SIG-M5 (cell line): Measurements from ENCODE around the gene PARG.
"Not testable (repeated sequence)": the region's sequence is repeated elsewhere in the genome, so short reads cannot be mapped to it uniquely, and the experiment has no call there.

ENCODE experiments used
- DNase-seq: peaks from one replicate; lab custom pipeline; 2025; lab: John Stamatoyannopoulos, UW

PARG gene

DNA sequence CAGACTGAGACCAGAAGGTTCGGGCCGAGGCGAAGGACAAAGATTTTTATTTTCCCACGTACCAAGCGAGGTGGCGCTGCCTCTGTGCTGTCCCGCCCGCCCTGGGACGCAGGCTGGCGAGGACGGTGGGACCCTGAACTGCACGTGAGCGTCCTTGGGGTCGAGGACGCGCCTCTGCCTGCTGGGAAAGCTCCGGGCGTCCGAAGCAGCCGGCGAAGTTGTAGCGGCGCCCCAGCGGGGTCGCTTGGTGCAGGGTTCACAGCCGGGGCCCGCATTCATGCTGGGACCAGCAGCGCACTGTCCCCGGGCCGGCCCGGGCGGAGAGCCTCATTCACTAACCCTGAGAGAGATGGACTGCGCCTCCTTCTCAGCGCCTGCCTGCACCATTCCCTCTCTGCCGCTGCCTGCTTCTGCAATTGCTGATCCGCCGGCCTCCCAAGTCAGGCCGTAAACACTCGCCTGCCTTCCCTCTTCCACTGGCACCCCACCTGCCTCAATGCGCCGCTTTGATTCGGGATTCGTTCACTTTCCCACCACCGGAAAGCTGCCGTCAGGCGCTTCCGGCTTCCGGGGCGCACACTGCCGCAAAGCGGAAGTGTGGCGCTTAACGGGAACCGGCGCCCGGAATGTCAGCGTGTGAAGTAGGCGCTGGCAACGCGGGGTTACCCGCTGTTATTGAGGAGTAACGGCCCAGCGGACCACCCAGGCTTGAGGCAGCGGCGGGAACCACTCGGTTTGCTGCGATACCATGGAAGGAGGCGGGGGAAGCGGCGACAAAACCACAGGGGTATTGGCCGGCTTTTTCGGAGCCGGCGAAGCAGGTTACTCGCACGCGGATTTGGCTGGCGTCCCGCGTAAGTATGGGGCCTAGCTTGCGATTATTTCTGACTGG lies at the start of gene PARG, which contains the start of gene TIMM23B:
Gene PARG (minus strand): TSS at position 581 of the 892 bp plus-strand sequence. CDS start 302 bp downstream, at position 279.
Gene TIMM23B (plus strand): TSS at position 607 of the 892 bp plus-strand sequence. CDS start 142 bp downstream, at position 749.
- DNase-seq, result not testable (repeated sequence)

DNA sequence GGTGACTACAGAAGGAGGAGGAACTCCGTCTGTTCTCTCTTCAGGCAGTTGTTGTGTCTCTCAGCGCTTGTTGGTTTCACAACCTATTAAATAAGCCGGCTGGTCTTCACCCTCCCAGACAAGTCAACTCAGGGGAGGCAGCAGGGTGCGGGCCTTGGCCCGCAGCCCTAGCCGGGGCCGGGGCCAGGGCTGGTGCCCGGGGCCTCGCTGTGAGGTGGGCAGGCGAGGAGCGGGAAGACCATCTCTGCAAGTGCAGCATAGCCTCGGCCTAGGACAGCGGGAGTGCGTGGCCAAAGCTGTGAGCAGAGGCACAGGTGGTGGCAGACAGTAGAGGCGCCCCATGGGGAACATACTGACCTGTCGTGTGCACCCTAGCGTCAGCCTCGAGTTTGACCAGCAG lies 46.5 kb upstream of the PARG start, which contains the start of gene AGAP6:
Gene AGAP6 (plus strand): TSS at position 31 of the 400 bp plus-strand sequence. CDS start 310 bp downstream, at position 341.
- DNase-seq, result not testable (repeated sequence)

DNA sequence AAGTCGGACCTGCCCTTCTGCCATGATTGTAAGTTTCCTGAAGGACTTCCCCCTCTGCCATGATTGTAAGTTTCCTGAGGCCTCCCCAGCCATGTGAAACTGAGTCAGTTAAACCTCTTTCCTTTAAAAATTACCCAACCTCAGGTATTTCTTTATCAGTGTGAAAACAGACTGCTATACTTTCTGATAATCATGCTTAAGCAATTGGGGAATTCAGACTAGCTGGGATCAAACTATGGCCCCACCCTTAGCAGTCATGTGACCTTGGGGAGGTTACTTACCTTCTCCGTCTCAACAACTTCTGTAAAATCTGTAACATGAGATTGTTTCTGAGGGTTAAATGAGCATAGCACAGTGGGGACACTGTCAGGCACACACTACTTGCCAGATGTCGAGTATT lies 45.4 kb upstream of the PARG start:
- DNase-seq, result not testable (repeated sequence)

DNA sequence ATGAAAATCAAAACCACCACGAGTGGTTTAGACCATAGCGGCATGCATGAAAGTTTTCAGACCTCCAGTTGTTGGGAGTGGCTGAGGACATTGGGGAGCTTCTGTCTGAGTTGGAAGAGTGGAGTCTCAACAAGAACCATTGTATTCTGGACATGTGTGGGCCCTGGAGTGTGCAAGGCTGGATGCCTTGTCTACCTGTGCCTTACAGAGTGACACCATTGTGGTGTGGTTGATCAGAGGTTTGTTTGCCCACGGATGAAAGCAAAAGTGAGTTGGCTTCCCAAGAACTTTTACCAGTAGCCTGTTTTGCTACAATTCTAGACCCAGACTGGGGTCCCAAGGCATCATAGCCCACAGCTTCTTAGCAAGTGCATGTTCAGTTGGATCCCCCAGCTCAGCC lies 35.9 kb upstream of the PARG start:
- not testable (repeated sequence) for DNase-seq

DNA sequence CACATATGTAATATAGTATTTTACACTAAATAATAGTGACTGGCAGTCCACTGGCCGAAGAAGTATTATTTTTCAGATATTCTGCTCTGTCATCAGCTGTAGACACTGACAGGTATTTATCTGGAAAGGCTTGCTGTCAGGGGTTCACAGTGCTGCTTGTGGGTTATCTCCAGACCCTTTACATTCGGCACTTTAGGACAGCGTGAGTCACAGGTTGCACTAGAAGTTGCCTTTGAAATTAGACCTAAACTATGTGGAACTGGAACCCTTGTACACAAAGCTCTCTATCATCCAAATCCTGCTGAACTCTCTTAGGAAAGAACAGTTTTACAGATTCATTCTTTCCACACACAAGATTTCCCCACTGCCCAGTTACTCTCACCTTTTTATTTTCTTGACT lies 30.3 kb upstream of the PARG start:
- not testable (repeated sequence) for DNase-seq

DNA sequence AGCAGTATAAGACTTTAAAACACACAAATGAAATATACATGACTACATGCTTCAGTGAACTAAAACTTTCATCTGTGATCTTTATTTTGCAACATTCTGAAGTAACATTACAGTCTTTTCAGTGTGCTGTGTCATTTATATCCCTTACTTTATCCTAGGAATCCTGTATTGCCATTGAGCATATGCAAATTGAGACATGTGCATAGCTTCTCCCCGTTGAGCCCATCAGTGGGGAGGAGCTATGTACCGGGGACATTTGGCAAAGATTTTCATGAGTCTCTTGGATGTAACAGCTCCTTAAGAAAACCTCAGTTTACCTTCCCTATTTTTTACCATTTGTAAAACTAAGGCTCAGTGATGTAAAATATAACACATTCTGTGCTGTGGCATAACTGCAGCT lies 29.6 kb upstream of the PARG start:
- not testable (repeated sequence) for DNase-seq

DNA sequence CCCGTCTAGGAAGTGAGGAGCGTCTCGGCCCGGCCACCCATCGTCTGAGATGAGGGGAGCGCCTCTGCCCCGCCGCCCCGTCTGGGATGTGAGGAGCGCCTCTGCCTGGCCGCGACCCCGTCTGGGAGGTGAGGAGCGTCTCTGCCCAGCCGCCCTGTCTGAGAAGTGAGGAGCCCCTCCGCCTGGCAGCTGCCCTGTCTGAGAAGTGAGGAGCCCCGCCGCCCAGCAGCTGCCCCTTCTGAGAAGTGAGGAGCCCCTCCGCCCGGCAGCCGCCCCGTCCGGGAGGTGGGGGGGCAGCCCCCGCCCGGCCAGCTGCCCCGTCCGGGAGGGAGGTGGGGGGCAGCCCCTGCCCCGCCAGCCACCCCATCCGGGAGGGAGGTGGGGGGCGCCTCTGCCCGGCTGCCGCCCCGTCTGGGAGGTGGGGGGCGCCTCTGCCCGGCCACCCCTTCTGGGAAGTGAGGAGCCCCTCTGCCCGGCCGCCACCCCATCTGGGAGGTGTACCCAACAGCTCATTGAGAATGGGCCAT lies 28.6 kb upstream of the PARG start:
- DNase-seq, result not testable (repeated sequence)

DNA sequence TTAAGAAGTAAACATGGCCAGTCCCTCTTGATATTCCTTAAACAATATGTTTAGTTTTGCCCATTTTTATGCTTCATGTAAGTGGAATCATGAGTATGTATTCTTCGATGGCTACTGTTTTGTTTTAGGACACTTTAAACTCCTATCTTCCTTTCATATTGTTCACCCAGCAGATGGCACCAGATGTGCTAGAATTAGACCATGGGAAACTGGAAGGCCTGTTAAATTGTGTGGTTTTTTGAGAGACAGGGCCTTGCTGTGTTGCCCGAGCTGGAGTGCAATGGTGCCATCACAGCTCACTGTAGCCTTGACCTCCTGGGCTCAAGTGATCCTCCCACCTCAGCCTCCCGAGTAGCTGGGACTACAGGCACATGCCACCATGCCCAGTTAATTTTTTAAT lies 11.3 kb upstream of the PARG start:
- not testable (repeated sequence) for DNase-seq

DNA sequence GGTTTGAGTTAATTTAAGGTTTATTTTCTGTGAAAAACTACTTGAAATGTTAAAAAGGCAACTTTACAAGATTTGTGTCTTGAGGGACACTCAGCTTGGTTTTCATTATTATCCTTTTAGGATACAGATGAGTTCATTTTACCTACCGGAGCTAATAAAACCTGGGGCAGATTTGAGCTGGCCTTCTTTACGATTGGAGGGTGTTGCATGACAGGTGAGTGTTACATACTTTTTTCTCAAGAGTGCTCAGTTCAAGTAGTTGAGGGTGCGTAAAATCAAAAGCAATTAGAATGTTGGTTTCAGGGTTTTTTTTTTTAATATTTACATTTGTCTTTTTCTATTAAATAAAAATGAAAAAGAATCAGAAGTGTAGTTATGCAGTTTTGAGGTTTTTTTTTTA lies 10.2 kb upstream of the PARG start:
- DNase-seq, result not testable (repeated sequence)

DNA sequence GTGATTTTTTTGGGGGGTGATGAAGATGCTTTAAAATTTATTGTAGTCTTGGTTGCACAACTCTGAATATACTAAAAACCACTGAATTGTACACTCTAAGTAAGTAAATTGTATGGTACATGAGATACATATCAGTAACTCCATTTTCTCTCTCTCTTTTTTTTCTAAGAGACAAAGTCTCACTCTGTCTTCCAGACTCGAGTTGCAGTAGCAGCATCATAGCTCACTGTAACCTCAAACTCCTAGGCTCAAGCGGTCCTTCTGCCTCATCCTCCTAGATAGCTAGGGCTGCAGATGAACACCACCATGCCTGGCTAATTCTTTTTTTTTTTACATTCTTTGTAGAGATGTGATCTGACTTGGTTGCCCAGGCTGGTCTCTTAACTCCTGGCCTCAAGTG lies 6.9 kb upstream of the PARG start:
- not testable (repeated sequence) for DNase-seq

DNA sequence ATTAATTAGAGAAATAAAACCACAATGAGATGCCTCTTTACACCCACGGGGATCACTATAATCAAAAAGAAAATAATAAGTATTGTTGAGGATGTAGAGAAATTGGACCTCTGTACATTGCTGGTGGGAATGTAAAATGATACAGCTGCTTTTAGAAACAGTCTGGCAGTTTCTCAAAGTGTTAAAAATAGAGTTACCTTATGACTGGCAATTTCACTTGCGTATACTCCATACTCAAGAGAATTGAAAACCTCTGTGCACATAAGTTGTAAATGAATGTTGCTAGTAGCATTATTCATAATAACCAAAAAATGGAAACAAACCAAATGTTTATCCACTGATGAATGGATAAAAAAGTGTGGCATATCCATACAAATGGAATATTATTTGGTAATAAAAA lies 6.3 kb upstream of the PARG start:
- not testable (repeated sequence) for DNase-seq

DNA sequence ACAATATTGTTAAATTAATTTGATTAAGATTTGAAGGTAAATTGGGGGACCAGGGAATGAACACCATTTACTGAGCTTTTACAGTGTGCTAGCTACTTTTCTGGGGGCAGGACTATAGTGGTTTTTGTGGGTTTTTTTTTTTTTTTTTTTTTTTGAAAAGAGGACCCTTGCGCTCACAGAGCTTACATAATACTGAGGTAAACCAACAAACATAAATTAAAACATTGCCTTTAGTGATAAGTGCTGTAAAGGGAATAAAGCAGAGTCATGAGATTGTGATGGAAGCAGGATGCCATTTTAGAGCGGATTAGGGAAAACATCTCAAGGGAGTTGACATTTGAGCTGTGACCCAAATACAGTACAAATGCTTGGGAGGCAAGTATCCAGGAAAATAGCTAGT lies 1.8 kb upstream of the PARG start:
- not testable (repeated sequence) for DNase-seq

DNA sequence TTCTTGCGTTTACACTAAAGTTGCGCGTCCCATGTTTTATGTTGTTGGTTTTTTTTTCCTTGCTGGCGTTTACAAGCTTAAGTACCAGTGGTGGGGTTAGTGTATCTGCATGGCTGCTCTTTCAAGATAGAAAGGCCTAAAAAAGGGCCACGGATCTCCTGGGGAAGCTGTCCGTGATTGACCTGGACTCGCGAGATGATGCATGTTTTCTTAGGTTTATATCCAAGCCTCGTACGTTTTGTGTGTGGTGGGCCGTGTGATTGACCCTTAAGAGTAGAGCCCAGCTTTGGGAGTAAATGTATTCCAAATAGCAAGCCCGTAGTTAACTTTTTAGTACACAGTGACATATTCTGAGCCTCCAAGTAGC lies 495 bp upstream of the PARG start:
- DNase-seq, result not testable (repeated sequence)

DNA sequence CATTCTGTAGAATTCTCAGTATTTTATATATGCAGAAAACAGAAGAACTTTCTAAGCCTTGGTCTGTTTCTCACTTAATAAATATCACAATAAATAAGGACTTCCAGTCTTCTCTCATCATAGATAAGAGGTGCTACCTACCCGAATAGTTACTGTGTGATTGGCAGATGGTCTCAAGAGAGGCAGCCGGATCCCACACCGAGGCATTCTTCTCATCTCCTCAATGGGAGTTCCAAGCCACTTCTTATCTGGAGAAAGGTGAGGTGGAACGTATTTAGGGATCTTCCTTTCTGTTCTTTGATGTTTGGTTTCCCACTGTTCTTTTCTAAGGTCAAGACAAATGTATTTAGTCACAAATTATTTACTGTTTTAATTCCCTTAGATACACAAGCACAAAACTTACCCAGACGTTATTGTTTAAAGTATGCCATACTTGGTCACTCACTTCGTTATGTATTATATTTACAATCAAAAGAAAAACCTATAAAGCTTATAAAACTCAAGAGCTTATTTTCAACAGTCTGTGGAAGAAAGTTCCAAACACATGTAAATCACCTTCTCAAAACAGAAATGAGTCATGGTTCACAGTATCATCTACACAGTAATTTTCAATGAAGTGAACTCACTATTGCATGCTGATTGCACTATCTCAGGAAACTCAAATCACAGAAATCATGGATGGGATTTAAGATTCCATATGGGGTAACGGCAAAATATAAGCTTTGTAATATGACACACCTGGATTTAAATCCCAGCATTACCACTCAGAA lies 9.7 kb downstream of the PARG start:
- DNase-seq, result not testable (repeated sequence)

DNA sequence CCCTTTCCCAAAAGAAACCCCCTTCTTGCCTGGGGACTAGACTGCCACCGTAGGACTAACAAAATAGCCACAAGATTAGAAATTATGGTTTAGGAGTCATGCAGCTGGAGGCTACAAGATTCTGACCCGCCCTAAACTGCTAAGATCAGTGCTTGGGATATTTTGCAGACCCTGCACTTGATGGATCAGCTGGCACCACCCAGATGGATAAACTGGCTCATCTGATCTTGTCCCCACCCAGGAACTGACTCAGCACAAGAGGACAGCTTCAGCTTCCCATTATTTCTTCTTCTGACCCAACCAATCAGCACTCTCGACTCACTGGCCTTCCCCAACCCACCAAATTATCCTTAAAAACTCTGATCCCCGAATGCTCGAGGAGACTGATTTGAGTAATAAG lies 10.6 kb downstream of the PARG start:
- not testable (repeated sequence) for DNase-seq

DNA sequence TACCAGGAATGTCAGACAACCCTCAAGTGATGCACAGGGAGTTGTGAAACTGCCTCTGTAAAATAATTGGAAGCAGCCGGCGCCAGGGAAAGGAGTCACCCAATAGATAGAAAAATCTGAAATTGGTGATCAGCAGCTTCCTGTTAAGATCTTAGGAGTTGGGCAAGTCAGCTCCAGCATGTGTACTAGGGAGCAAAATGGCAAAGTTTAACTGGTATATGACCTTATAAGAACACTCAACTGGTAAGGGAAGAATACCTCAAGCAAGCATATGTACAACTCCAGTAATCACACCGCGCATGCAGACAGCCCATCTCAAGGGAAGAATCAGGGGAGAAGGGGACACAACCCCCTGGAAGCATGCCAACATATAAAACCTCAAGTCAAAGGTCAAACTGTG lies 18.3 kb downstream of the PARG start:
- DNase-seq, result not testable (repeated sequence)

DNA sequence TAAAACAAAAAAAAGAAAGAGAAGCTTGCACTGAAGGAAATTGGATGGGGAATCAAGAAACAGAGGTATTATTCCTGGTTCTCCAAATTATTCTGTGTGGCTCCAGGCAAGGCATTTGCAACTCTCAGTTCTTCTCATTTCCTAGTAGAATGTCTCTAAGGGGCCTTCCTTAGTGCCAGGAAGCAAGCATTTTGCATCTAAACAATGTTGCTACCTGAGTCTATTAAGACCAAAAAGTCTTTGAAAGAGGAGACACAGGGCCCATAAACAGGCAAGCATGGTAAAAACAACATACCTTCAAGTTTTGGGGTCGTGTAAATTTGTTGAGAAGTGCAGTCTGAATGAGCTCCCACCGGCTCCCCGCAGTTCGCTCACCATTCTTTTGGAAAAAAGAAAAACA lies 19.8 kb downstream of the PARG start:
- DNase-seq, result not testable (repeated sequence)

DNA sequence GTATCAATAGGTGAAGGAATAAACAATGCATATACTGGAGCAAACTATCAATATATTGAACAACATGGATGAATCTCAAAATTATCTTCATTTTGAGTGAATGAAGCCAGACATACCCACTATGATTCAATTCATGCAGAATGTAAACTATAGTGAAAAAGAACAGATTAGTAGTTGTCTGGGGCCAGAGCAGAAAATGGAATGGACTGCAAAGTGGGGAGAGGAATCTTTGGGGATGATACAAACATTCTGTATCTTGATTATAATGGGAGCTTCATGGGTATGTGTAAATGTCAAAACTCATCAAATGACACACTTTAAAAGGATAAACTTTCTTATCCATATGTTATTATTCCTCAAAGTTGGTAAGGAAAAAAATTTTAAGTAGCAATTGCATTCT lies 23.9 kb downstream of the PARG start:
- DNase-seq, result not testable (repeated sequence)

DNA sequence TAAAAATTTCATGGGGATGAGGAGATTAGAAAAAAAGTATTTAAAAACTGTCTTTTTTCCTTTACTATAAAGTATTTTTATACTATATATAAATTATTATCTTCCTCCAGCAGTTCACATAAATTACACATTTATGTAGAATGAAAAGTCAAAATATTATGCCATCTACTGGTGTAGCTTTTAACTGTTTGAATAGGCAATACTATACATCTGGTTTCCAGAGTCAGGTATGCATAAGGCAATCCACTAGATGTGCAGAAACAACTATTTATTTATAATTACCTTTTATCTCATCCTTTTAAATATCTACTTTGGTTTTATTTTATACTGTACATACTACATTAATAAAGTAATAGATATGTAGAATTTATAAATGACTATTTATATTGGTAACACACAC lies 25.4 kb downstream of the PARG start:
- not testable (repeated sequence) for DNase-seq

DNA sequence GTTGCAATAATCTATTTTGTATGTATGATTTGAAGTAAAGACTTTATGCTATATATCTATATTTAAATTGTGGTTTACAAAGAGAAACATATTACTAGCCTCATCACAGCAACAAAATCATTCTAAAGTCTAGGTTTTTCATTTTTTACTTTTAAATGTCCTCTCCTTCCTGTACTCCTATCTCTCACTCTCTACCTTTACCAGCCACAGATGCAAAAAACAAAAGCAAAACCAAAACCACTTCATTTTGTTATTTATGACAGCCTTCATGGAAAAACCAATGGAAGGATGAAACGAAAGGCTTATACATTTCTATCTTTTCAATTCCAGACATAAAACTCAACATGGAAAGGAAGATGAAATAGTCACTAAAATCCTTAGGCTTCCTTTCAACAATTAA lies 31.5 kb downstream of the PARG start:
- DNase-seq, result not testable (repeated sequence)

DNA sequence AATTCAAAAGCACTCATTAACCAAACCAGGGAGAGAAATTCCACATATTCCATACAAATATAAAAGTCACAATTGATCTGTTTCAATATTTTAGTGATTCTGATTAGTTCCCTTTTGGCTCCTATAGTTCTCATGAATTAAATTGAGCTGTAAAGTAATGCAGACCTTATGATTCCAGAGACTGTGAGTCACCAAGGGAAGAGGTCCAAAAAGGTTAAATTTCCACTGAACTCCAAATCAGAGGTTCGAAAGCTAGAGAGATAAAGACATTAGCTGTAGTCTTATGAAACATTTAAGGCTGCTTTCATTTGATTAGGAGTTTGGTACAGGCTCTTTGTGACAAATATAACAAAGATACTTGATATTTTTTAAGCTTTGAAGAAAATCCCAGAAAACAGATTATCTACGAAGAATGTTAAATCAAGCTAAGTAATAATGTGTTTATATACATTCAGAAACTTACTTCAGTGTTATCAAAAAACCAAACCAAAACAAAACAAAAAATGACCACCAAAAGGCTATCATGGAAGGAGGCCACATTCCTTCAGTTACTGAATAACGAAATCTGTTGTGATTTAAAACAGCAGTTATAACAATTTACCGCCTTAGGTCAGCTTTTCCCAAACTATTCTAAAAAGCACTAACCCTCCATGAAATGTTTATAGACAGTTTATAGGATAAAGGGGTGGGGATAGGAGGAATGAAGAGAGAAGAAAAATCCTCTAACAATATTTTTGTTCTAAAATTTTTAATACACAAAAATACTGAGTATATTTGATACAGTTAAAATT lies 33.3 kb downstream of the PARG start:
- DNase-seq, result not testable (repeated sequence)

DNA sequence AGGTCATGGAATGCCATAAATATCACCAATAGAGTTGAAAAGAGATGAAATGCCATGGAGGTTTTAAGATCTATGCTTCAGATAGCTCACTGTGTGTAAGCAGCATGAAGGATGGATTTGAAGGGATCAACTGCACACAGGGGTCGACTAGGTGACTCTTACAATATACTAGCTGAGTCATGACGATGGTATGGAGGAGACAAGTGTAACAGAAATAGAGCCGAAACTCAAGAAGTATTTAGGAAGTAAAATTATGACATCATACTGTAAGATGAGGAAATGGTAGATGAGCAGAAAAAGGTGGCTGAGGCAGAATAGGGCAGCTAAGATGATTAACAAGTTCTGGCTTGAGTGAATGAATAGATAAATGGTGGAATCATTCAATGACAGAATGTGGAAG lies 38.0 kb downstream of the PARG start:
- DNase-seq, result not testable (repeated sequence)
